CD4-positive, alpha-beta T cell (primary cell): ENCODE results near the gene RPS16. TPM values are rescaled to one million over a fixed set of nuclear protein-coding genes. Genes with fewer than 3 reads are reported as not detected.
A peak's percentile ranks its signal among the peaks of the same experiment; 100 is the strongest.

Experiments
- ATAC-seq: fragments of 200-7000 bp; cut with Tn5 transposase; one replicate; pipeline ENCODE4 v1.10.0; 2022; ENCODE audit warnings: mild to moderate bottlenecking; ENCODE audit not compliant: poor library complexity
- CTCF ChIA-PET: fragments of 350-600 bp; sonication (Branson Sonifier 250); formaldehyde crosslinking; loops from one replicate; lab custom pipeline; 2021; ENCODE audit warnings: antibody characterized with exemption, inconsistent platforms; lab: Charles Lee
- POLR2A ChIA-PET: fragments of 350-600 bp; sonication (Branson Sonifier 250); formaldehyde crosslinking; loops from one replicate; lab custom pipeline; 2021; ENCODE audit warnings: antibody characterized with exemption, inconsistent platforms; lab: Charles Lee
- DNase-seq, 14 experiments: peaks; one replicate each; pipeline ENCODE4 v3.0.0-alpha.2; 2013 to 2020; ENCODE audit warnings: mixed read lengths in 2 of 14
- H3K27ac ChIP-seq, 2 donors: one replicate each; pipeline versions ENCODE4 v1.5.1 to v1.7.0; 2013; ENCODE audit warnings: low read length in 2 of 2, low read depth in 1 of 2, mild to moderate bottlenecking in 1 of 2
- H3K27me3 ChIP-seq, 2 experiments: 1 replicate in 1 of 2; 2 replicates in 1 of 2; pipeline versions ENCODE4 v1.6.1 to v1.7.0; 2013; ENCODE audit warnings: low read length in 2 of 2, control low read depth in 1 of 2, mild to moderate bottlenecking in 1 of 2, moderate library complexity in 1 of 2; ENCODE audit not compliant: insufficient read depth in 2 of 2, control insufficient read depth in 1 of 2
- H3K36me3 ChIP-seq: one replicate; pipeline ENCODE4 v1.6.1; 2013; ENCODE audit warnings: low read length, control low read depth; ENCODE audit not compliant: insufficient read depth
- H3K4me1 ChIP-seq: one replicate; pipeline ENCODE4 v1.6.1; 2013; ENCODE audit warnings: low read length, control low read depth; ENCODE audit not compliant: insufficient read depth
- H3K4me3 ChIP-seq: one replicate; pipeline ENCODE4 v1.5.1; 2013; ENCODE audit warnings: mild to moderate bottlenecking, low read length, moderate library complexity
- H3K9me3 ChIP-seq, 2 experiments: 1 replicate in 1 of 2; 2 replicates in 1 of 2; pipeline versions ENCODE4 v1.6.1 to v1.7.0; 2013; ENCODE audit warnings: low read length in 2 of 2, mild to moderate bottlenecking in 2 of 2, control low read depth in 1 of 2, moderate library complexity in 1 of 2; ENCODE audit not compliant: control insufficient read depth in 1 of 2, insufficient read depth in 1 of 2
- H3K27ac Mint-ChIP-seq: one replicate; pipeline ENCODE4 v1.8.0; 2020; ENCODE audit warnings: mixed read lengths
- H3K27me3 Mint-ChIP-seq: one replicate; pipeline ENCODE4 v1.8.0; 2021; ENCODE audit warnings: mixed read lengths
- H3K36me3 Mint-ChIP-seq: one replicate; pipeline ENCODE4 v1.8.0; 2021; ENCODE audit warnings: low read depth, mixed read lengths
- H3K4me1 Mint-ChIP-seq: one replicate; pipeline ENCODE4 v1.8.0; 2021; ENCODE audit warnings: low read depth, mixed read lengths
- H3K4me3 Mint-ChIP-seq: one replicate; pipeline ENCODE4 v1.8.0; 2020; ENCODE audit warnings: mild to moderate bottlenecking, mixed read lengths
- H3K9me3 Mint-ChIP-seq: one replicate; pipeline ENCODE4 v1.8.0; 2020; ENCODE audit warnings: mixed read lengths
- CTCF ChIP-seq: fragments of 200-600 bp; IDR thresholded peaks from one replicate; pipeline ENCODE4 v1.8.0; 2022; ENCODE audit warnings: antibody characterized with exemption, mild to moderate bottlenecking
- intact Hi-C, 2 experiments: fragments of 100-400 bp; cut with DNase I in 1 of 2; cut with micrococcal nuclease in 1 of 2; formaldehyde crosslinking; loops; one replicate each; pipeline versions ENCODE4 v1.15.1 to v1.9.0; 2023 to 2025; cut with DNase I, micrococcal nuclease
- total RNA-seq, 174 experiments: library from RNA in 2 of 174; stranded (reverse) in 2 of 174; gene quantifications; one replicate each; pipeline ENCODE4 v1.2.3 and lab custom pipeline; 2021 to 2026

Gene RPS16
- total RNA-seq, 2 experiments from 2014 or later, result 4,625 to 4,839 TPM

- POLR2A ChIA-PET, result interaction anchor here (1.3 kb wide), 1 partner anchor 36 kb away, joined by 3 read pairs; the partner anchor contains the start of gene RPS16
- no peaks in the 10 kb centered on the region for H3K27me3 Mint-ChIP-seq
- H3K27ac Mint-ChIP-seq, result peak overlapping the region; percentile 47
- H3K9me3 Mint-ChIP-seq, result no peaks in the 10 kb centered on the region
- no peaks in the 10 kb centered on the region for H3K4me1 Mint-ChIP-seq
- no peak for DNase-seq
- intact Hi-C loops, result no loop called here
- H3K4me3 ChIP-seq, result no peak overlapping the region
- no peak overlapping the region for H3K4me3 Mint-ChIP-seq
- no peak for TF ChIP-seq CTCF
- CTCF ChIA-PET, result no interaction called here
- no peaks in the 10 kb centered on the region for H3K9me3 ChIP-seq
- no peaks in the 10 kb centered on the region for H3K4me1 ChIP-seq
- ATAC-seq, result no peak
- H3K36me3 Mint-ChIP-seq, result peaks cover 90% of the 10 kb centered on the region
- H3K27ac ChIP-seq, result no peak overlapping the region
- H3K27me3 ChIP-seq, result no peaks in the 10 kb centered on the region
- H3K36me3 ChIP-seq, result peaks cover 94% of the 10 kb centered on the region
These were observed 36.2 kb upstream of the RPS16 start for GRCh38 chr19:39471756-39472536.

GRCh38 chr19:39470724-39471339 is 35.1 kb upstream of the RPS16 start:
- Mint-ChIP-seq H3K27ac (no peak overlapping the region), H3K4me1 (no peaks in the 10 kb centered on the region), H3K36me3 (peaks cover 89% of the 10 kb centered on the region), H3K4me3 (no peak overlapping the region), H3K9me3 (no peaks in the 10 kb centered on the region), H3K27me3 (no peaks in the 10 kb centered on the region)
- Histone ChIP-seq H3K4me1 (no peaks in the 10 kb centered on the region), H3K4me3 (no peak overlapping the region), H3K36me3 (peaks cover 95% of the 10 kb centered on the region), H3K9me3 (no peaks in the 10 kb centered on the region), H3K27me3 (no peaks in the 10 kb centered on the region), H3K27ac (no peak overlapping the region)
- DNase-seq (no peak), ATAC-seq (no peak)
- no peak for TF ChIP-seq CTCF
- ChIA-PET POLR2A (interaction anchor here (1.3 kb wide), 1 partner anchor 35 kb away, joined by 3 read pairs; the partner anchor contains the start of gene RPS16), CTCF (no interaction called here)
- intact Hi-C loops, result no loop called here

GRCh38 chr19:39469567-39469966 is 33.8 kb upstream of the RPS16 start:
- Mint-ChIP-seq H3K36me3 (peaks cover 89% of the 10 kb centered on the region), H3K9me3 (no peaks in the 10 kb centered on the region), H3K27me3 (no peaks in the 10 kb centered on the region), H3K4me1 (no peaks in the 10 kb centered on the region), H3K27ac (peak overlapping the region; percentile 36), H3K4me3 (no peak overlapping the region)
- ChIA-PET CTCF (no interaction called here), POLR2A (no interaction called here)
- H3K27ac ChIP-seq, result no peak overlapping the region
- H3K27me3 ChIP-seq, result no peaks in the 10 kb centered on the region
- TF ChIP-seq CTCF, result no peak
- H3K4me3 ChIP-seq, result no peak overlapping the region
- intact Hi-C loops, result no loop called here
- ATAC-seq (no peak), DNase-seq (no peak)
- no peaks in the 10 kb centered on the region for H3K9me3 ChIP-seq
- no peaks in the 10 kb centered on the region for H3K4me1 ChIP-seq
- H3K36me3 ChIP-seq, result peaks cover 99% of the 10 kb centered on the region
